Stimulated activated naive B cell treated with anti-CD40 and anti-IgM and Interleukin-4, amounts not matched to agents 10 μg/mL and 1 μg/mL and 100 μg/mL, for 72 hours (primary cell): ENCODE results near the gene ANKRD28.
"Not testable (repeated sequence)": the region's sequence is repeated elsewhere in the genome, so short reads cannot be mapped to it uniquely, and the experiment has no call there.

Experiments
- ATAC-seq, 2 donors: fragments of 150-1000 bp; cut with Tn5 transposase; replicated peaks; 2 replicates each; pipeline ENCODE4 v1.10.0; 2021; ENCODE audit warnings: moderate library complexity in 1 of 2
- DNase-seq: peaks from one replicate; pipeline ENCODE4 v3.0.0; 2021
- H3K27ac Mint-ChIP-seq: one replicate; pipeline ENCODE4 v1.8.0; 2022; ENCODE audit warnings: mild to moderate bottlenecking, mixed read lengths
- H3K27me3 Mint-ChIP-seq, 2 donors: one replicate each; pipeline ENCODE4 v1.8.0; 2022; ENCODE audit warnings: mixed read lengths in 2 of 2
- H3K36me3 Mint-ChIP-seq, 2 donors: one replicate each; pipeline ENCODE4 v1.8.0; 2022; ENCODE audit warnings: mixed read lengths in 2 of 2, mild to moderate bottlenecking in 1 of 2
- H3K4me1 Mint-ChIP-seq, 2 donors: one replicate each; pipeline ENCODE4 v1.8.0; 2022; ENCODE audit warnings: mixed read lengths in 2 of 2, mild to moderate bottlenecking in 1 of 2
- H3K4me3 Mint-ChIP-seq, 2 donors: one replicate each; pipeline ENCODE4 v1.8.0; 2022; ENCODE audit warnings: mild to moderate bottlenecking in 2 of 2, mixed read lengths in 2 of 2, moderate library complexity in 1 of 2
- H3K9me3 Mint-ChIP-seq, 2 donors: one replicate each; pipeline ENCODE4 v1.8.0; 2022; ENCODE audit warnings: mixed read lengths in 2 of 2, mild to moderate bottlenecking in 1 of 2

The ANKRD28 gene

GRCh38 chr3:15815696-15816095 lies 17.9 kb upstream of the ANKRD28 start:
- Mint-ChIP-seq H3K27ac (no peak overlapping the region), H3K4me3 (no peak overlapping the region), H3K4me1 (peaks cover 11 to 33% of the 10 kb centered on the region in 2 donors), H3K9me3 (no peaks in the 10 kb centered on the region), H3K27me3 (no peaks in the 10 kb centered on the region), H3K36me3 (peaks cover 0 to 1% of the 10 kb centered on the region in 2 donors)
- ATAC-seq (peak in 1 of 2 donors; percentile 54), DNase-seq (no peak)

- not testable (repeated sequence) for H3K27ac Mint-ChIP-seq, H3K27me3 Mint-ChIP-seq, DNase-seq, H3K9me3 Mint-ChIP-seq, H3K36me3 Mint-ChIP-seq, ATAC-seq, H3K4me3 Mint-ChIP-seq
- peaks cover 19 to 46% of the 10 kb centered on the region in 2 donors for H3K4me1 Mint-ChIP-seq
Observed at GRCh38 chr3:15813079-15813478, 15.3 kb upstream of the ANKRD28 start.

- peaks cover 5 to 6% of the 10 kb centered on the region in 2 donors for H3K36me3 Mint-ChIP-seq
- ATAC-seq (no peak), DNase-seq (no peak)
- no peak overlapping the region for H3K27ac Mint-ChIP-seq
- no peaks in the 10 kb centered on the region for H3K9me3 Mint-ChIP-seq
- H3K4me1 Mint-ChIP-seq = peaks cover 18 to 45% of the 10 kb centered on the region in 2 donors
- H3K27me3 Mint-ChIP-seq = no peaks in the 10 kb centered on the region
- no peak overlapping the region for H3K4me3 Mint-ChIP-seq
Observed at GRCh38 chr3:15812183-15812582, 14.4 kb upstream of the ANKRD28 start.

- DNase-seq (no peak), ATAC-seq (peak in 1 of 2 donors; percentile 27)
- no peak overlapping the region for H3K4me3 Mint-ChIP-seq
Observed at GRCh38 chr3:15810702-15811101, 12.9 kb upstream of the ANKRD28 start.

GRCh38 chr3:15809313-15809712 lies 11.5 kb upstream of the ANKRD28 start:
- Mint-ChIP-seq H3K4me1 (peaks cover 23 to 58% of the 10 kb centered on the region in 2 donors), H3K9me3 (no peaks in the 10 kb centered on the region), H3K27me3 (no peaks in the 10 kb centered on the region), H3K27ac (no peak overlapping the region), H3K4me3 (no peak overlapping the region), H3K36me3 (peaks cover 5 to 9% of the 10 kb centered on the region in 2 donors)
- ATAC-seq (no peak), DNase-seq (no peak)

More at GRCh38 chr3:15810702-15811101, 12.9 kb upstream of the ANKRD28 start:
- H3K9me3 Mint-ChIP-seq = no peaks in the 10 kb centered on the region
- no peaks in the 10 kb centered on the region for H3K27me3 Mint-ChIP-seq
- no peak overlapping the region for H3K27ac Mint-ChIP-seq
- peaks cover 19 to 52% of the 10 kb centered on the region in 2 donors for H3K4me1 Mint-ChIP-seq
- peaks cover 5 to 9% of the 10 kb centered on the region in 2 donors for H3K36me3 Mint-ChIP-seq

- Mint-ChIP-seq H3K27ac (peak overlapping the region; percentile 2), H3K36me3 (peaks cover 5 to 9% of the 10 kb centered on the region in 2 donors), H3K27me3 (no peaks in the 10 kb centered on the region), H3K4me3 (no peak overlapping the region), H3K4me1 (peaks cover 23 to 58% of the 10 kb centered on the region in 2 donors), H3K9me3 (no peaks in the 10 kb centered on the region)
- ATAC-seq (no peak), DNase-seq (no peak)
Observed at GRCh38 chr3:15808679-15809310, 11.0 kb upstream of the ANKRD28 start.

GRCh38 chr3:15805756-15806266 lies 8.0 kb upstream of the ANKRD28 start:
- Mint-ChIP-seq H3K36me3 (peaks cover 7 to 19% of the 10 kb centered on the region in 2 donors), H3K4me1 (peaks cover 28 to 77% of the 10 kb centered on the region in 2 donors), H3K27me3 (no peaks in the 10 kb centered on the region), H3K4me3 (peak overlapping the region in 1 of 2 donors; percentile 62), H3K9me3 (peaks cover 2 to 5% of the 10 kb centered on the region in 2 donors), H3K27ac (peak overlapping the region; percentile 93)
- ATAC-seq (peak; percentile 86 to 90), DNase-seq (no peak)

- H3K4me1 Mint-ChIP-seq = peaks cover 28 to 80% of the 10 kb centered on the region in 2 donors
- peaks cover 2 to 5% of the 10 kb centered on the region in 2 donors for H3K9me3 Mint-ChIP-seq
- H3K27ac Mint-ChIP-seq = peak overlapping the region; percentile 82
- ATAC-seq (peak; percentile 24 to 41), DNase-seq (no peak)
- H3K27me3 Mint-ChIP-seq = no peaks in the 10 kb centered on the region
- H3K36me3 Mint-ChIP-seq = peaks cover 7 to 19% of the 10 kb centered on the region in 2 donors
- no peak overlapping the region for H3K4me3 Mint-ChIP-seq
Observed at GRCh38 chr3:15804553-15805095, 6.8 kb upstream of the ANKRD28 start.

- Mint-ChIP-seq H3K36me3 (peaks cover 5 to 16% of the 10 kb centered on the region in 2 donors), H3K4me1 (peaks cover 25 to 78% of the 10 kb centered on the region in 2 donors), H3K4me3 (no peak overlapping the region), H3K27me3 (no peaks in the 10 kb centered on the region), H3K27ac (no peak overlapping the region), H3K9me3 (peaks cover 2 to 5% of the 10 kb centered on the region in 2 donors)
- DNase-seq (no peak), ATAC-seq (no peak)
Observed at GRCh38 chr3:15803921-15804320, 6.1 kb upstream of the ANKRD28 start.

GRCh38 chr3:15801298-15801697 lies 3.5 kb upstream of the ANKRD28 start:
- no peaks in the 10 kb centered on the region for H3K27me3 Mint-ChIP-seq
- H3K9me3 Mint-ChIP-seq = peaks cover 2 to 5% of the 10 kb centered on the region in 2 donors
- H3K36me3 Mint-ChIP-seq = peaks cover 4 to 10% of the 10 kb centered on the region in 2 donors
- H3K4me3 Mint-ChIP-seq = no peak overlapping the region
- H3K27ac Mint-ChIP-seq = no peak overlapping the region
- peaks cover 32 to 78% of the 10 kb centered on the region in 2 donors for H3K4me1 Mint-ChIP-seq
- ATAC-seq = no peak
- DNase-seq = no peak

- no peak for ATAC-seq
- peaks cover 30 to 75% of the 10 kb centered on the region in 2 donors for H3K4me1 Mint-ChIP-seq
- no peak for DNase-seq
- no peak overlapping the region for H3K4me3 Mint-ChIP-seq
- peaks cover 2 to 5% of the 10 kb centered on the region in 2 donors for H3K9me3 Mint-ChIP-seq
- no peaks in the 10 kb centered on the region for H3K27me3 Mint-ChIP-seq
- H3K27ac Mint-ChIP-seq = no peak overlapping the region
- H3K36me3 Mint-ChIP-seq = peaks cover 4 to 10% of the 10 kb centered on the region in 2 donors
Observed at GRCh38 chr3:15800780-15801179, 3.0 kb upstream of the ANKRD28 start.

- H3K36me3 Mint-ChIP-seq = peaks cover 4 to 10% of the 10 kb centered on the region in 2 donors
- H3K4me1 Mint-ChIP-seq = peaks cover 30 to 71% of the 10 kb centered on the region in 2 donors
- H3K27me3 Mint-ChIP-seq = no peaks in the 10 kb centered on the region
- DNase-seq = no peak
- no peak overlapping the region for H3K4me3 Mint-ChIP-seq
- peak overlapping the region; percentile 57 for H3K27ac Mint-ChIP-seq
- H3K9me3 Mint-ChIP-seq = peaks cover 2 to 5% of the 10 kb centered on the region in 2 donors
- ATAC-seq = no peak
Observed at GRCh38 chr3:15800327-15800726, 2.5 kb upstream of the ANKRD28 start.

GRCh38 chr3:15798533-15799245 lies 910 bp upstream of the ANKRD28 start:
- Mint-ChIP-seq H3K9me3 (peaks cover 2 to 5% of the 10 kb centered on the region in 2 donors), H3K27ac (peak overlapping the region; percentile 31)
- no peak for ATAC-seq

More at GRCh38 chr3:15798533-15799245, 910 bp upstream of the ANKRD28 start:
- H3K4me1 Mint-ChIP-seq = peaks cover 30 to 76% of the 10 kb centered on the region in 2 donors
- no peak for DNase-seq
- no peaks in the 10 kb centered on the region for H3K27me3 Mint-ChIP-seq
- H3K36me3 Mint-ChIP-seq = peaks cover 4 to 10% of the 10 kb centered on the region in 2 donors
- no peak overlapping the region for H3K4me3 Mint-ChIP-seq
